SU-DHL-6 (cell line): Measurements from ENCODE around the gene DMBX1.

Experiments
- H2AFZ ChIP-seq: fragments of 200-600 bp; sonication (generic); 2 replicates; pipeline ENCODE4 v1.6.1; 2014; ENCODE audit warnings: low read depth, mild to moderate bottlenecking, moderate library complexity, mixed read lengths, antibody characterized with exemption, low read length; ENCODE audit not compliant: severe bottlenecking
- H3F3A ChIP-seq: fragments of 200-600 bp; shearing (Covaris generic); 2 replicates; pipeline ENCODE4 v1.6.0; 2016; ENCODE audit warnings: antibody characterized with exemption, mild to moderate bottlenecking; ENCODE audit not compliant: insufficient read depth
- H3K27ac ChIP-seq: fragments of 200-600 bp; sonication (generic); 2 replicates; pipeline ENCODE4 v1.5.1; 2016; ENCODE audit warnings: low read depth, mild to moderate bottlenecking, low read length, moderate library complexity, mixed read lengths
- H3K27me3 ChIP-seq: fragments of 200-600 bp; sonication (generic), shearing (Covaris generic); 2 replicates; pipeline ENCODE4 v1.6.0; 2014; ENCODE audit warnings: mild to moderate bottlenecking, low read length
- H3K36me3 ChIP-seq: fragments of 200-600 bp; sonication (generic); 2 replicates; pipeline ENCODE4 v1.6.1; 2014; ENCODE audit warnings: mild to moderate bottlenecking, low read length, mixed read lengths
- H3K4me2 ChIP-seq: fragments of 300-600, 200-600 bp; shearing (Covaris generic), sonication (generic); 2 replicates; pipeline ENCODE4 v1.6.0; 2014; ENCODE audit warnings: low read length, low read depth, mild to moderate bottlenecking; ENCODE audit not compliant: poor library complexity, severe bottlenecking
- H3K4me3 ChIP-seq: fragments of 200-600 bp; sonication (generic); 2 replicates; pipeline ENCODE4 v1.5.1; 2014; ENCODE audit warnings: antibody characterized with exemption, low read length, mild to moderate bottlenecking, mixed read lengths; ENCODE audit not compliant: insufficient read depth, poor library complexity, severe bottlenecking
- H3K79me2 ChIP-seq: fragments of 200-600 bp; sonication (generic); 2 replicates; pipeline ENCODE4 v1.6.1; 2014; ENCODE audit warnings: mild to moderate bottlenecking, low read length, moderate library complexity; ENCODE audit not compliant: insufficient read depth
- H3K9ac ChIP-seq: fragments of 200-600 bp; sonication (generic); 2 replicates; pipeline ENCODE4 v1.7.0; 2014; ENCODE audit warnings: mild to moderate bottlenecking, low read length
- H3K9me2 ChIP-seq: fragments of 200-600 bp; sonication (generic); replicated peaks from 2 replicates; pipeline ENCODE4 v1.6.1; 2014; ENCODE audit warnings: low read length; ENCODE audit not compliant: insufficient read depth
- H3K9me3 ChIP-seq: fragments of 200-600 bp; sonication (generic); 2 replicates; pipeline ENCODE4 v1.6.1; 2014; ENCODE audit warnings: low read length, mixed read lengths; ENCODE audit not compliant: insufficient read depth
- H4K20me1 ChIP-seq: fragments of 200-600 bp; sonication (generic); 2 replicates; pipeline ENCODE4 v1.6.1; 2014; ENCODE audit warnings: low read depth, mild to moderate bottlenecking, antibody characterized with exemption, low read length, moderate library complexity, mixed read lengths
- CTCF ChIP-seq: fragments of 200-600 bp; sonication (generic); IDR thresholded peaks from one replicate; pipeline ENCODE4 v1.5.1; 2017; ENCODE audit warnings: antibody characterized with exemption, mild to moderate bottlenecking, low read length, moderate library complexity; ENCODE audit not compliant: insufficient read depth, poor library complexity, severe bottlenecking
- EZH2phosphoT487 ChIP-seq: fragments of 200-600 bp; sonication (generic), shearing (Covaris generic); conservative IDR thresholded peaks from 2 replicates; pipeline ENCODE4 v1.6.1; 2018; ENCODE audit warnings: mild to moderate bottlenecking, antibody characterized with exemption, low read length, moderate library complexity, mixed read lengths

DMBX1 gene

GRCh38 chr1:46516200-46516950 is 26.7 kb downstream of the DMBX1 start:
- Histone ChIP-seq H3K4me2 (no peak overlapping the region), H3K9me2 (no peaks in the 10 kb centered on the region), H3K9me3 (no peaks in the 10 kb centered on the region), H3K79me2 (no peaks in the 10 kb centered on the region), H2AFZ (no peak overlapping the region), H4K20me1 (no peaks in the 10 kb centered on the region), H3K4me3 (no peak overlapping the region), H3K36me3 (no peaks in the 10 kb centered on the region), H3F3A (no peaks in the 10 kb centered on the region), H3K27ac (no peak overlapping the region), H3K9ac (no peak overlapping the region), H3K27me3 (no peaks in the 10 kb centered on the region)
- TF ChIP-seq CTCF: no peak
- TF ChIP-seq EZH2phosphoT487: no peak

GRCh38 chr1:46517010-46517600 is 27.5 kb downstream of the DMBX1 start:
- no peak overlapping the region for H3K9ac ChIP-seq
- TF ChIP-seq CTCF: no peak
- no peak for TF ChIP-seq EZH2phosphoT487
- no peaks in the 10 kb centered on the region for H3K79me2 ChIP-seq
- H2AFZ ChIP-seq: no peak overlapping the region
- no peaks in the 10 kb centered on the region for H3K9me3 ChIP-seq
- H3K9me2 ChIP-seq: no peaks in the 10 kb centered on the region
- no peak overlapping the region for H3K27ac ChIP-seq
- no peaks in the 10 kb centered on the region for H4K20me1 ChIP-seq
- H3K36me3 ChIP-seq: no peaks in the 10 kb centered on the region
- H3K4me2 ChIP-seq: no peak overlapping the region
- H3K4me3 ChIP-seq: no peak overlapping the region
- no peaks in the 10 kb centered on the region for H3F3A ChIP-seq
- H3K27me3 ChIP-seq: no peaks in the 10 kb centered on the region

GRCh38 chr1:46517932-46518498 is 28.4 kb downstream of the DMBX1 start:
- TF ChIP-seq EZH2phosphoT487: no peak
- no peak for TF ChIP-seq CTCF
- H3K9me2 ChIP-seq: no peaks in the 10 kb centered on the region
- no peaks in the 10 kb centered on the region for H3K9me3 ChIP-seq
- no peaks in the 10 kb centered on the region for H3K79me2 ChIP-seq
- no peak overlapping the region for H2AFZ ChIP-seq
- no peaks in the 10 kb centered on the region for H3F3A ChIP-seq
- H3K4me3 ChIP-seq: no peak overlapping the region
- H3K27me3 ChIP-seq: no peaks in the 10 kb centered on the region
- no peak overlapping the region for H3K9ac ChIP-seq
- no peak overlapping the region for H3K27ac ChIP-seq
- H4K20me1 ChIP-seq: no peaks in the 10 kb centered on the region
- no peak overlapping the region for H3K4me2 ChIP-seq
- H3K36me3 ChIP-seq: no peaks in the 10 kb centered on the region
